GM18505 (cell line): ENCODE results near the gene GPX8.
A peak's percentile ranks its signal among the peaks of the same experiment; 100 is the strongest.

Experiments used
- ATAC-seq: cut with Tn5 transposase; IDR thresholded peaks from one replicate; pipeline ENCODE4 v1.9.1; 2021; ENCODE audit not compliant: unreplicated experiment
- POLR2A ChIP-seq: IDR thresholded peaks from 4 replicates; pipeline ENCODE4 v1.6.1; 2011; ENCODE audit warnings: borderline replicate concordance; ENCODE audit not compliant: insufficient read depth, insufficient read length; ENCODE audit errors: extremely low read depth

Gene GPX8

GRCh38 chr5:55149308-55149795, 10.6 kb upstream of the GPX8 start:
- TF ChIP-seq POLR2A, result no peak
- no peak for ATAC-seq

- TF ChIP-seq POLR2A, result no peak
These were observed 7.8 kb upstream of the GPX8 start for GRCh38 chr5:55151923-55152842.

GRCh38 chr5:55154873-55155272, 5.1 kb upstream of the GPX8 start:
- ATAC-seq, result no peak
- no peak for TF ChIP-seq POLR2A

More at GRCh38 chr5:55151923-55152842, 7.8 kb upstream of the GPX8 start:
- ATAC-seq, result no peak

- no peak for TF ChIP-seq POLR2A
- ATAC-seq, result no peak
These were observed 680 bp downstream of the GPX8 start for GRCh38 chr5:55160493-55161209.

- no peak for ATAC-seq
- no peak for TF ChIP-seq POLR2A
These were observed 2.7 kb downstream of the GPX8 start for GRCh38 chr5:55162666-55163065.

GRCh38 chr5:55171471-55171870, 11.5 kb downstream of the GPX8 start:
- no peak for ATAC-seq
- TF ChIP-seq POLR2A, result no peak

- ATAC-seq, result peak; percentile 47
- no peak for TF ChIP-seq POLR2A
These were observed 12.3 kb downstream of the GPX8 start for GRCh38 chr5:55172051-55172899.

GRCh38 chr5:55172937-55173686, 13.1 kb downstream of the GPX8 start, which contains the start of gene CDC20B:
Gene CDC20B (minus strand): TSS chr5:55173177. CDS start chr5:55173000, 177 bp downstream.
- peak; percentile 87 for ATAC-seq
- TF ChIP-seq POLR2A, result no peak

GRCh38 chr5:55173687-55174230, 13.8 kb downstream of the GPX8 start:
- peak; percentile 6 for ATAC-seq
- no peak for TF ChIP-seq POLR2A

- ATAC-seq, result no peak
- TF ChIP-seq POLR2A, result no peak
These were observed 15.8 kb downstream of the GPX8 start for GRCh38 chr5:55175781-55176175.

- no peak for TF ChIP-seq POLR2A
- no peak for ATAC-seq
These were observed 16.3 kb downstream of the GPX8 start for GRCh38 chr5:55176176-55176818.
